Measurements from ENCODE around the gene CCDC27. TPM values are rescaled to one million over a fixed set of nuclear protein-coding genes. Genes with fewer than 3 reads are reported as not detected.

The CCDC27 gene
- total RNA-seq, 6 experiments from 2014 or later, result not detected

DNA sequence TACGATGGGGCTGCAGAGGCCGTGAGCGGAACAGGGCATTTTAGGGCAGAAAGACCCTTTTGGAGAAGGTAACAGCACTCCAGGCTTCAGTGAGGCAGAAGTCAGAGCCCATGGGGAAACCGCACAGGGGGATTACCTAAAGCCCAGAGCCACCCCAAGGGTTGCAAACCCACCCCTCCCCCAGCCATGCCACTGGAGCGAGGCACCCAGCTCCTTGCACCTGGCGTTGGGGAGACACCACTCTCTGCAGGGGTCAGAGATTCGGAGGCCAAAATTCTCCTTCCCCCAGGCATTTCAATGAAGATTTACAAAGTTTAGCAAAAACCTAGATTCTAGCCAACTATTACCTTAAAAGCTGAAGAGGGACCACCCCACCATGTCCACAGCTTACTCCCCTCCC, 38.4 kb upstream of the CCDC27 start:
- Histone ChIP-seq H3K9me3 (no peaks in the 10 kb centered on the region), H3K4me1 (no peaks in the 10 kb centered on the region), H3K27me3 (no peaks in the 10 kb centered on the region), H3K4me3 (no peak overlapping the region), H3K27ac (no peak overlapping the region), H3K36me3 (no peaks in the 10 kb centered on the region)
- WGBS (ENCODE audit: insufficient coverage, low coverage, low lambda C conversion rate, missing lambda C conversion rate), result 95% methylated on average over 4 of the region's 7 CpGs
- ATAC-seq (no peak), DNase-seq (no peak)
- intact Hi-C loops (cut with DNase I), result no loop called here
- TF ChIP-seq CTCF (IDR thresholded peaks at IDR 0.05), result no peak
- no peak for TF ChIP-seq POLR2A (IDR thresholded peaks at IDR 0.05)

DNA sequence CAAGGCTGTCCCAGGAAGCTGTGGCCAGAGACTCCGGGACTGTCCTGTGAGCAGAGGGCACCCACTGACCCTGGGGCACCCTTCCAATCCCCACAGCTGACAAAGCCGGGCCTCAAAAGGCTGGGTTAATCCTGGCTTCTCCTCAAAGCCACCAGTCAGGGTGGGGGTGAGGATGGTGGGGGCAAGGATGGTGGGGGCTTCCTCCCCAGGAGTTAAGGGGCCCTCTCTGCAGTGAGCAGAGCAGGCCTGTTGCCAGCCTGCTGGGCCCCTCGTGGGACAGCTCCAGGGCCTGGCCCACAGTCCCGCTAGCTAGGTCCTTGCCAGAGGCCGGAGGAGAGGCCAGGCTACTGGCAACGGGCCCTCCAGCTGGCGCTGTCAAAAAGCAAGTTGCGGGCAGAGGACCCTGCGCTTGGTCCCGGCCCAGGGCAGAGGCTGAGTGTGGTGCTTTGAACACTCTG, 37.9 kb upstream of the CCDC27 start:
- intact Hi-C loops (cut with DNase I), result no loop called here
- H3K27me3 ChIP-seq, result no peaks in the 10 kb centered on the region
- H3K4me1 ChIP-seq, result no peaks in the 10 kb centered on the region
- TF ChIP-seq CTCF (IDR thresholded peaks at IDR 0.05) (no peak), POLR2A (IDR thresholded peaks at IDR 0.05) (no peak)
- ATAC-seq, result peak in 3 of 4 donors; percentile 9 to 57 (median 40)
- peak in 1 of 3 donors; percentile 60 for DNase-seq
- H3K36me3 ChIP-seq, result no peaks in the 10 kb centered on the region
- H3K27ac ChIP-seq, result no peak overlapping the region
- no peak overlapping the region for H3K4me3 ChIP-seq
- WGBS (ENCODE audit: insufficient coverage, low coverage, low lambda C conversion rate, missing lambda C conversion rate), result 17% methylated on average over 1 of the region's 10 CpGs
- no peaks in the 10 kb centered on the region for H3K9me3 ChIP-seq

- Histone ChIP-seq H3K4me3 (no peak overlapping the region), H3K36me3 (no peaks in the 10 kb centered on the region), H3K27me3 (no peaks in the 10 kb centered on the region), H3K27ac (no peak overlapping the region), H3K4me1 (no peaks in the 10 kb centered on the region), H3K9me3 (no peaks in the 10 kb centered on the region)
- no peak for ATAC-seq
- no peak for DNase-seq
- TF ChIP-seq POLR2A (IDR thresholded peaks at IDR 0.05), result no peak
- TF ChIP-seq CTCF (IDR thresholded peaks at IDR 0.05), result no peak
- WGBS (ENCODE audit: insufficient coverage, low coverage, low lambda C conversion rate, missing lambda C conversion rate), result no CpG with 5 or more reads among the region's 10 CpGs
- intact Hi-C loops (cut with DNase I), result no loop called here
Observed at GRCh38 chr1:3714814-3715213, 37.4 kb upstream of the CCDC27 start.

GRCh38 chr1:3716351-3716750, 35.9 kb upstream of the CCDC27 start:
- intact Hi-C loops (cut with DNase I), result no loop called here
- no peaks in the 10 kb centered on the region for H3K36me3 ChIP-seq
- H3K9me3 ChIP-seq, result no peaks in the 10 kb centered on the region
- ATAC-seq (no peak), DNase-seq (no peak)
- no peak for TF ChIP-seq POLR2A (IDR thresholded peaks at IDR 0.05)
- TF ChIP-seq CTCF (IDR thresholded peaks at IDR 0.05), result no peak
- H3K4me3 ChIP-seq, result no peak overlapping the region
- WGBS (ENCODE audit: insufficient coverage, low coverage, low lambda C conversion rate, missing lambda C conversion rate), result no CpG with 5 or more reads among the region's 6 CpGs
- H3K27ac ChIP-seq, result no peak overlapping the region
- H3K27me3 ChIP-seq, result no peaks in the 10 kb centered on the region
- no peaks in the 10 kb centered on the region for H3K4me1 ChIP-seq

Data from right lobe of liver (tissue), 6 donors.